CD4-positive, alpha-beta T cell (primary cell): ENCODE measurements around the gene CD79B. TPM values are rescaled to one million over a fixed set of nuclear protein-coding genes. Genes with fewer than 3 reads are reported as not detected.

Experiments used
- ATAC-seq: fragments of 200-7000 bp; cut with Tn5 transposase; one replicate; pipeline ENCODE4 v1.10.0; 2022; ENCODE audit warnings: mild to moderate bottlenecking; ENCODE audit not compliant: poor library complexity
- CTCF ChIA-PET: fragments of 350-600 bp; sonication (Branson Sonifier 250); formaldehyde crosslinking; loops from one replicate; lab custom pipeline; 2021; ENCODE audit warnings: antibody characterized with exemption, inconsistent platforms; lab: Charles Lee
- POLR2A ChIA-PET: fragments of 350-600 bp; sonication (Branson Sonifier 250); formaldehyde crosslinking; loops from one replicate; lab custom pipeline; 2021; ENCODE audit warnings: antibody characterized with exemption, inconsistent platforms; lab: Charles Lee
- DNase-seq, 14 experiments: peaks; one replicate each; pipeline ENCODE4 v3.0.0-alpha.2; 2013 to 2020; ENCODE audit warnings: mixed read lengths in 2 of 14
- H3K27ac ChIP-seq, 2 donors: one replicate each; pipeline versions ENCODE4 v1.5.1 to v1.7.0; 2013; ENCODE audit warnings: low read length in 2 of 2, low read depth in 1 of 2, mild to moderate bottlenecking in 1 of 2
- H3K27me3 ChIP-seq, 2 experiments: 1 replicate in 1 of 2; 2 replicates in 1 of 2; pipeline versions ENCODE4 v1.6.1 to v1.7.0; 2013; ENCODE audit warnings: low read length in 2 of 2, control low read depth in 1 of 2, mild to moderate bottlenecking in 1 of 2, moderate library complexity in 1 of 2; ENCODE audit not compliant: insufficient read depth in 2 of 2, control insufficient read depth in 1 of 2
- H3K36me3 ChIP-seq: one replicate; pipeline ENCODE4 v1.6.1; 2013; ENCODE audit warnings: low read length, control low read depth; ENCODE audit not compliant: insufficient read depth
- H3K4me1 ChIP-seq: one replicate; pipeline ENCODE4 v1.6.1; 2013; ENCODE audit warnings: low read length, control low read depth; ENCODE audit not compliant: insufficient read depth
- H3K4me3 ChIP-seq: one replicate; pipeline ENCODE4 v1.5.1; 2013; ENCODE audit warnings: mild to moderate bottlenecking, low read length, moderate library complexity
- H3K9me3 ChIP-seq, 2 experiments: 1 replicate in 1 of 2; 2 replicates in 1 of 2; pipeline versions ENCODE4 v1.6.1 to v1.7.0; 2013; ENCODE audit warnings: low read length in 2 of 2, mild to moderate bottlenecking in 2 of 2, control low read depth in 1 of 2, moderate library complexity in 1 of 2; ENCODE audit not compliant: control insufficient read depth in 1 of 2, insufficient read depth in 1 of 2
- H3K27ac Mint-ChIP-seq: one replicate; pipeline ENCODE4 v1.8.0; 2020; ENCODE audit warnings: mixed read lengths
- H3K27me3 Mint-ChIP-seq: one replicate; pipeline ENCODE4 v1.8.0; 2021; ENCODE audit warnings: mixed read lengths
- H3K36me3 Mint-ChIP-seq: one replicate; pipeline ENCODE4 v1.8.0; 2021; ENCODE audit warnings: low read depth, mixed read lengths
- H3K4me1 Mint-ChIP-seq: one replicate; pipeline ENCODE4 v1.8.0; 2021; ENCODE audit warnings: low read depth, mixed read lengths
- H3K4me3 Mint-ChIP-seq: one replicate; pipeline ENCODE4 v1.8.0; 2020; ENCODE audit warnings: mild to moderate bottlenecking, mixed read lengths
- H3K9me3 Mint-ChIP-seq: one replicate; pipeline ENCODE4 v1.8.0; 2020; ENCODE audit warnings: mixed read lengths
- CTCF ChIP-seq: fragments of 200-600 bp; IDR thresholded peaks from one replicate; pipeline ENCODE4 v1.8.0; 2022; ENCODE audit warnings: antibody characterized with exemption, mild to moderate bottlenecking
- intact Hi-C, 2 experiments: fragments of 100-400 bp; cut with DNase I in 1 of 2; cut with micrococcal nuclease in 1 of 2; formaldehyde crosslinking; loops; one replicate each; pipeline versions ENCODE4 v1.15.1 to v1.9.0; 2023 to 2025; cut with DNase I, micrococcal nuclease
- total RNA-seq, 174 experiments: library from RNA in 2 of 174; stranded (reverse) in 2 of 174; gene quantifications; one replicate each; pipeline ENCODE4 v1.2.3 and lab custom pipeline; 2021 to 2026

The CD79B gene
- total RNA-seq, 2 experiments from 2014 or later = 5.3 to 5.5 TPM

- CTCF ChIA-PET = no interaction called here
- Mint-ChIP-seq H3K36me3 (no peaks in the 10 kb centered on the region), H3K9me3 (no peaks in the 10 kb centered on the region), H3K27ac (no peak overlapping the region), H3K27me3 (no peaks in the 10 kb centered on the region), H3K4me1 (no peaks in the 10 kb centered on the region), H3K4me3 (no peak overlapping the region)
- no peaks in the 10 kb centered on the region for H3K36me3 ChIP-seq
- ATAC-seq = no peak
- no peak for TF ChIP-seq CTCF
- no peaks in the 10 kb centered on the region for H3K4me1 ChIP-seq
- no peak overlapping the region for H3K27ac ChIP-seq
- no peaks in the 10 kb centered on the region for H3K9me3 ChIP-seq
- DNase-seq = no peak
- intact Hi-C loops = no loop called here
- peaks cover 0 to 3% of the 10 kb centered on the region in 2 experiments for H3K27me3 ChIP-seq
- POLR2A ChIA-PET = no interaction called here
- H3K4me3 ChIP-seq = no peak overlapping the region
These were observed 41.1 kb upstream of the CD79B start for GRCh38 chr17:63973247-63973646.

DNA sequence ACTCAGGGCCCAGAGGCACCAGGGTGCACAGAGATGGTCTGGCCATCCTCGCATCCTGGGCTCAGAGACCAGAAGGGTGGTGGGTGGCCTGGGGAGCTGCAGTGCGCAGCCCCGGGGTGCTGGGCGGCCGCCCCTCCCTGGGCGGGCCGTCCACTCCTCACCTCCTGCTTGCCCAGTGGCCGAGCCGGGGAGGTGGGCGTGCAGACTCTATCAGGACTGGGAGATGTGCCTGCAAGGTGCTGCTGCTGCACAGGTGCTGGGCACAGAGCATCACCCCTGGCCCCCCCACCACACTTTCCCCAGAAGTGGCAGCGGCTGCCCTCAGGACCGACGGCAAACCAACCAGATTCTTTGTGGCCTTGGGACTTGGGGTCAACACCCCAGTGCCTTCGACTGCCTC is 40.7 kb upstream of the CD79B start, which contains the start of gene SCN4A:
SCN4A (minus strand) TSS at position 123 of the 400 bp plus-strand sequence; CDS start at position 46, 77 bp downstream.
- ATAC-seq = no peak
- ChIA-PET POLR2A (no interaction called here), CTCF (no interaction called here)
- Mint-ChIP-seq H3K36me3 (no peaks in the 10 kb centered on the region), H3K9me3 (no peaks in the 10 kb centered on the region), H3K4me3 (no peak within 1 kb of the TSS), H3K27me3 (no peaks in the 10 kb centered on the region), H3K4me1 (no peaks in the 10 kb centered on the region), H3K27ac (no peak within 1 kb of the TSS)
- Histone ChIP-seq H3K4me3 (no peak within 1 kb of the TSS), H3K36me3 (no peaks in the 10 kb centered on the region), H3K27me3 (peaks cover 0 to 3% of the 10 kb centered on the region in 2 experiments), H3K4me1 (no peaks in the 10 kb centered on the region), H3K9me3 (no peaks in the 10 kb centered on the region), H3K27ac (no peak within 1 kb of the TSS)
- intact Hi-C loops = no loop called here
- no peak for TF ChIP-seq CTCF
- no peak for DNase-seq

DNA sequence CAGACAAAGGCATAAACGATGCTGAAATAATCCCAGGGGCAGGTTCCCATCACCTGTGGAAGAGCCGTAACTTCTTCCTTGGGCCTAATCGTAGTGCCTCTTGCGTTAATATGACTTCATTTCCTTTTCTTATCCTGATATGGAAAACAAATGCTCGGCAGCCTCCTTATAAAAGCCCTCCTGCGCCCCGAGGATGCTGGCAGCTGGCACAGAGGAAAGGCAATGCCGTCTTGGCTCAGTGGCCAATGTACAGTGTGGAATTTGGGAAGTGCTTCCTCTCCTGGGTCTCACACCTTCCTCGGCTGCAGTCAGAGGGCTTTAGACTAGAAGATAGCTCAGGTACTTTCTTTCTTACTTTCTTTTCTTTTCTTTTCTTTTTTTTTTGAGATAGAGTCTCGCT is 37.1 kb upstream of the CD79B start:
- TF ChIP-seq CTCF = no peak
- H3K4me3 ChIP-seq = no peak overlapping the region
- ChIA-PET POLR2A (no interaction called here), CTCF (no interaction called here)
- intact Hi-C loops = no loop called here
- no peaks in the 10 kb centered on the region for H3K36me3 ChIP-seq
- Mint-ChIP-seq H3K4me1 (peaks cover 10% of the 10 kb centered on the region), H3K27me3 (no peaks in the 10 kb centered on the region), H3K27ac (no peak overlapping the region), H3K9me3 (no peaks in the 10 kb centered on the region), H3K36me3 (no peaks in the 10 kb centered on the region), H3K4me3 (no peak overlapping the region)
- no peaks in the 10 kb centered on the region for H3K9me3 ChIP-seq
- DNase-seq = no peak
- ATAC-seq = no peak
- H3K27ac ChIP-seq = no peak overlapping the region
- H3K4me1 ChIP-seq = peaks cover 9% of the 10 kb centered on the region
- no peaks in the 10 kb centered on the region for H3K27me3 ChIP-seq
